Nephron (organoid): ENCODE results near the gene TRHDE.

ENCODE experiments used
- H3K27ac Mint-ChIP-seq, 3 experiments: 2 replicates each; pipeline ENCODE4 v1.8.0; 2020; ENCODE audit warnings: mixed read lengths in 3 of 3, mild to moderate bottlenecking in 2 of 3, moderate library complexity in 1 of 3
- H3K27me3 Mint-ChIP-seq: 2 replicates; pipeline ENCODE4 v1.8.0; 2021; ENCODE audit warnings: low read depth, mild to moderate bottlenecking, moderate library complexity, mixed read lengths
- H3K36me3 Mint-ChIP-seq: 2 replicates; pipeline ENCODE4 v1.8.0; 2020; ENCODE audit warnings: low read depth, mixed read lengths
- H3K4me1 Mint-ChIP-seq: 2 replicates; pipeline ENCODE4 v1.8.0; 2020; ENCODE audit warnings: mixed read lengths
- H3K4me3 Mint-ChIP-seq, 3 experiments: 2 replicates each; pipeline ENCODE4 v1.8.0; 2020; ENCODE audit warnings: mild to moderate bottlenecking in 3 of 3, mixed read lengths in 3 of 3, moderate library complexity in 2 of 3
- H3K9me3 Mint-ChIP-seq: 2 replicates; pipeline ENCODE4 v1.8.0; 2020; ENCODE audit warnings: mixed read lengths
- TF ChIP-seq, protein P1 (sequence below), 3 experiments: fragments of 200-600 bp; sonication (generic); IDR thresholded peaks; one replicate each; pipeline ENCODE4 v1.5.0; 2021; ENCODE audit warnings: antibody characterized with exemption in 3 of 3; ENCODE audit not compliant: unreplicated experiment in 3 of 3

TRHDE gene

GRCh38 chr12:72261885-72262284 is 10.3 kb upstream of the TRHDE start:
- H3K4me1 Mint-ChIP-seq = peaks cover 5% of the 10 kb centered on the region
- no peak overlapping the region for H3K4me3 Mint-ChIP-seq
- H3K9me3 Mint-ChIP-seq = no peaks in the 10 kb centered on the region
- H3K36me3 Mint-ChIP-seq = peaks cover 25% of the 10 kb centered on the region
- peak overlapping the region in 1 of 3 experiments; percentile 73 for H3K27ac Mint-ChIP-seq
- H3K27me3 Mint-ChIP-seq = no peaks in the 10 kb centered on the region
- TF ChIP-seq, protein P1, sequence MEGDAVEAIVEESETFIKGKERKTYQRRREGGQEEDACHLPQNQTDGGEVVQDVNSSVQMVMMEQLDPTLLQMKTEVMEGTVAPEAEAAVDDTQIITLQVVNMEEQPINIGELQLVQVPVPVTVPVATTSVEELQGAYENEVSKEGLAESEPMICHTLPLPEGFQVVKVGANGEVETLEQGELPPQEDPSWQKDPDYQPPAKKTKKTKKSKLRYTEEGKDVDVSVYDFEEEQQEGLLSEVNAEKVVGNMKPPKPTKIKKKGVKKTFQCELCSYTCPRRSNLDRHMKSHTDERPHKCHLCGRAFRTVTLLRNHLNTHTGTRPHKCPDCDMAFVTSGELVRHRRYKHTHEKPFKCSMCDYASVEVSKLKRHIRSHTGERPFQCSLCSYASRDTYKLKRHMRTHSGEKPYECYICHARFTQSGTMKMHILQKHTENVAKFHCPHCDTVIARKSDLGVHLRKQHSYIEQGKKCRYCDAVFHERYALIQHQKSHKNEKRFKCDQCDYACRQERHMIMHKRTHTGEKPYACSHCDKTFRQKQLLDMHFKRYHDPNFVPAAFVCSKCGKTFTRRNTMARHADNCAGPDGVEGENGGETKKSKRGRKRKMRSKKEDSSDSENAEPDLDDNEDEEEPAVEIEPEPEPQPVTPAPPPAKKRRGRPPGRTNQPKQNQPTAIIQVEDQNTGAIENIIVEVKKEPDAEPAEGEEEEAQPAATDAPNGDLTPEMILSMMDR (IDR thresholded peaks at IDR 0.05; ENCODE audit: unreplicated experiment in 3 of 3) = no peak

- Mint-ChIP-seq H3K4me3 (no peak overlapping the region), H3K27me3 (peaks cover 5% of the 10 kb centered on the region), H3K27ac (no peak overlapping the region), H3K36me3 (peaks cover 11% of the 10 kb centered on the region), H3K4me1 (peaks cover 5% of the 10 kb centered on the region), H3K9me3 (no peaks in the 10 kb centered on the region)
- TF ChIP-seq, protein P1 (IDR thresholded peaks at IDR 0.05; ENCODE audit: unreplicated experiment in 3 of 3) = peak; percentile 50 to 63 (median 50)
Observed at GRCh38 chr12:72264548-72265175, 7.5 kb upstream of the TRHDE start.

DNA sequence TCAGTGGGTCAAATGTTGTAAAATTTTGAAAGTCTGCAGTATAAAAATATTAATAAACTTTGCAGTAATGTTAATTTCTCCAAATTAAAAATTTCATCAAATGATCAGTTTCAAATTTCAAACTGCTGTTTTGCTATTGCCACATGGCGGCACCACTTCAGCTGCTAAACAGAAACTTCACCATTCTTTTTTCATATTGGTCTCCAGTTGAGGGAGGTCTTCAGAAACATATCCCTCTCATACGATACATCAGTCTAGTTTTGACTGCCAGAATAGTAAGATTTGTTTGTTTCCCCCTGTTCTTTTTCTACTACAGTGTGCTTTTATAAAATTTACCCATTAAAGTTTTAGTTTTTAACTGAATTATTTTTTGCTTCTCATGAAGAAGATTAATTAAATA is 4.2 kb upstream of the TRHDE start:
- H3K9me3 Mint-ChIP-seq = no peaks in the 10 kb centered on the region

GRCh38 chr12:72268386-72268785 is 3.8 kb upstream of the TRHDE start:
- Mint-ChIP-seq H3K4me1 (peaks cover 11% of the 10 kb centered on the region), H3K36me3 (peaks cover 3% of the 10 kb centered on the region)
- TF ChIP-seq, protein P1 (IDR thresholded peaks at IDR 0.05; ENCODE audit: unreplicated experiment in 3 of 3) = no peak

More for the DNA sequence above, 4.2 kb upstream of the TRHDE start:
- TF ChIP-seq, protein P1 (IDR thresholded peaks at IDR 0.05; ENCODE audit: unreplicated experiment in 3 of 3) = peak; percentile 28 to 29 (median 29)
- H3K4me1 Mint-ChIP-seq = peaks cover 11% of the 10 kb centered on the region
- peaks cover 24% of the 10 kb centered on the region for H3K27me3 Mint-ChIP-seq
- peaks cover 3% of the 10 kb centered on the region for H3K36me3 Mint-ChIP-seq
- H3K4me3 Mint-ChIP-seq = no peak overlapping the region
- H3K27ac Mint-ChIP-seq = no peak overlapping the region

GRCh38 chr12:72269491-72269890 is 2.7 kb upstream of the TRHDE start:
- H3K4me1 Mint-ChIP-seq = peaks cover 20% of the 10 kb centered on the region
- TF ChIP-seq, protein P1 (IDR thresholded peaks at IDR 0.05; ENCODE audit: unreplicated experiment in 3 of 3) = no peak

More at GRCh38 chr12:72268386-72268785, 3.8 kb upstream of the TRHDE start:
- Mint-ChIP-seq H3K27me3 (peaks cover 28% of the 10 kb centered on the region), H3K9me3 (no peaks in the 10 kb centered on the region), H3K4me3 (peak overlapping the region; percentile 24 to 64 (median 37)), H3K27ac (peak overlapping the region in 1 of 3 experiments; percentile 30)

GRCh38 chr12:72270246-72270645 is 1.9 kb upstream of the TRHDE start:
- TF ChIP-seq, protein P1 (IDR thresholded peaks at IDR 0.05; ENCODE audit: unreplicated experiment in 3 of 3) = no peak
- peaks cover 20% of the 10 kb centered on the region for H3K4me1 Mint-ChIP-seq

More at GRCh38 chr12:72269491-72269890, 2.7 kb upstream of the TRHDE start:
- Mint-ChIP-seq H3K27ac (peak overlapping the region in 2 of 3 experiments; percentile 9 to 78), H3K4me3 (peak overlapping the region; percentile 27 to 99 (median 43)), H3K9me3 (no peaks in the 10 kb centered on the region), H3K36me3 (peaks cover 3% of the 10 kb centered on the region), H3K27me3 (peaks cover 39% of the 10 kb centered on the region)

More at GRCh38 chr12:72270246-72270645, 1.9 kb upstream of the TRHDE start:
- Mint-ChIP-seq H3K27ac (peak overlapping the region; percentile 3 to 98 (median 78)), H3K27me3 (peaks cover 45% of the 10 kb centered on the region), H3K4me3 (peak overlapping the region; percentile 87 to 99 (median 93)), H3K36me3 (peaks cover 3% of the 10 kb centered on the region), H3K9me3 (no peaks in the 10 kb centered on the region)
